Caco-2 (cell line): ENCODE measurements around the gene SOWAHB. TPM values are rescaled to one million over a fixed set of nuclear protein-coding genes. Genes with fewer than 3 reads are reported as not detected.

Experiments used
- BruUV-seq: library from RNA; stranded (reverse); fragments of 400-500 nt; replicated peaks from 2 replicates; lab custom pipeline; 2021; lab: Mats Ljungman, UMichigan
- CTCF ChIA-PET: fragments of 300-600 bp; sonication (Branson Sonifier 250); formaldehyde crosslinking; loops from one replicate; lab custom pipeline; 2022; ENCODE audit warnings: antibody characterized with exemption; lab: Charles Lee
- POLR2A ChIA-PET: fragments of 300-600 bp; sonication (Branson Sonifier 250); formaldehyde crosslinking; loops from one replicate; lab custom pipeline; 2022; ENCODE audit warnings: antibody characterized with exemption; lab: Charles Lee
- DNase-seq, 2 experiments: peaks; one replicate each; pipeline versions ENCODE4 v3.0.0 to v3.0.0-alpha.2; 2020 to 2022
- H3K27me3 ChIP-seq: replicated peaks from 2 replicates; pipeline ENCODE4 v1.6.0; 2011; ENCODE audit warnings: low read length; ENCODE audit not compliant: control insufficient read depth, insufficient read depth
- H3K36me3 ChIP-seq: 2 replicates; pipeline ENCODE4 v1.5.1; 2011; ENCODE audit warnings: low read length; ENCODE audit not compliant: control insufficient read depth, insufficient read depth
- H3K4me1 ChIP-seq: fragments of 250-450 bp; sonication (Bioruptor Pico); 2 replicates; pipeline ENCODE4 v1.5.1; 2020; ENCODE audit warnings: mild to moderate bottlenecking
- H3K4me3 ChIP-seq: 2 replicates; pipeline ENCODE4 v1.5.1; 2011; ENCODE audit warnings: low read depth, mild to moderate bottlenecking, control low read depth, low read length
- H3K9me3 ChIP-seq: fragments of 250-450 bp; sonication (Bioruptor Pico); 2 replicates; pipeline ENCODE4 v1.5.1; 2020; ENCODE audit warnings: mild to moderate bottlenecking, moderate library complexity
- H3K27ac Mint-ChIP-seq: one replicate; pipeline ENCODE4 v1.8.0; 2022; ENCODE audit warnings: mixed read lengths; ENCODE audit not compliant: unreplicated experiment
- H3K27me3 Mint-ChIP-seq: one replicate; pipeline ENCODE4 v1.8.0; 2022; ENCODE audit warnings: mixed read lengths; ENCODE audit not compliant: insufficient read depth, unreplicated experiment
- H3K36me3 Mint-ChIP-seq: one replicate; pipeline ENCODE4 v1.8.0; 2022; ENCODE audit warnings: mild to moderate bottlenecking, mixed read lengths; ENCODE audit not compliant: insufficient read depth, unreplicated experiment
- H3K4me1 Mint-ChIP-seq: one replicate; pipeline ENCODE4 v1.8.0; 2022; ENCODE audit warnings: low read depth, mixed read lengths; ENCODE audit not compliant: unreplicated experiment
- H3K4me3 Mint-ChIP-seq: one replicate; pipeline ENCODE4 v1.8.0; 2022; ENCODE audit warnings: mild to moderate bottlenecking, moderate library complexity, mixed read lengths; ENCODE audit not compliant: unreplicated experiment
- H3K9me3 Mint-ChIP-seq: one replicate; pipeline ENCODE4 v1.8.0; 2022; ENCODE audit warnings: mixed read lengths; ENCODE audit not compliant: unreplicated experiment
- CTCF ChIP-seq, 2 experiments: fragments of 200-600 bp in 1 of 2; IDR thresholded peaks; 1 replicate in 1 of 2; 2 replicates in 1 of 2; pipeline versions ENCODE4 v1.5.1 to v1.8.0; 2011 to 2022; ENCODE audit warnings: antibody characterized with exemption in 1 of 2, control low read depth in 1 of 2, inconsistent platforms in 1 of 2, low read depth in 1 of 2, low read length in 1 of 2, mild to moderate bottlenecking in 1 of 2, moderate library complexity in 1 of 2; ENCODE audit not compliant: insufficient read depth in 1 of 2, severe bottlenecking in 1 of 2, unreplicated experiment in 1 of 2
- intact Hi-C: fragments of 100-400 bp; cut with micrococcal nuclease; formaldehyde crosslinking; loops from one replicate; pipeline ENCODE4 v1.10.0; 2022; ENCODE audit not compliant: unreplicated experiment
- total RNA-seq: library from RNA; stranded (reverse); gene quantifications from 2 replicates; pipeline ENCODE4 v1.2.3, GENCODE V29; 2022

Gene SOWAHB
- total RNA-seq, 1 experiment from 2014 or later, result 6.3 TPM

GRCh38 chr4:76898949-76899645 is 1.2 kb upstream of the SOWAHB start:
- Histone ChIP-seq H3K27me3 (no peaks in the 10 kb centered on the region), H3K36me3 (no peaks in the 10 kb centered on the region), H3K4me3 (peak overlapping the region; percentile 92), H3K9me3 (no peaks in the 10 kb centered on the region), H3K4me1 (peaks cover 33% of the 10 kb centered on the region)
- H3K4me3 Mint-ChIP-seq, result peak overlapping the region; percentile 72
- POLR2A ChIA-PET, result no interaction called here
- TF ChIP-seq CTCF (IDR thresholded peaks at IDR 0.05; ENCODE audit: insufficient read depth in 1 of 2, low read depth in 1 of 2, low read length in 1 of 2, severe bottlenecking in 1 of 2, unreplicated experiment in 1 of 2), result no peak
- BruUV-seq, result no TSS peak
- no peaks in the 10 kb centered on the region for H3K27me3 Mint-ChIP-seq
- H3K9me3 Mint-ChIP-seq, result no peaks in the 10 kb centered on the region
- DNase-seq, result peak; percentile 52 to 66
- peak overlapping the region; percentile 19 for H3K27ac Mint-ChIP-seq
- peaks cover 8% of the 10 kb centered on the region for H3K4me1 Mint-ChIP-seq
- intact Hi-C loops, result loop anchor here (1.0 to 10.0 kb wide), 8 partner anchors 22 to 146 kb away; partner anchors contain the start of gene SEPTIN11
- H3K36me3 Mint-ChIP-seq, result peaks cover 5% of the 10 kb centered on the region
- CTCF ChIA-PET, result interaction anchor here (0.6 to 0.9 kb wide), 4 partner anchors 11 to 394 kb away, joined by 3 to 4 read pairs (median 3); no protein-coding TSS in a partner anchor

GRCh38 chr4:76898385-76898692 is 395 bp upstream of the SOWAHB start:
- no peak for DNase-seq
- peaks cover 8% of the 10 kb centered on the region for H3K4me1 Mint-ChIP-seq
- H3K4me3 Mint-ChIP-seq, result peak overlapping the region; percentile 72
- no peaks in the 10 kb centered on the region for H3K9me3 Mint-ChIP-seq
- TSS peak; percentile 78 for BruUV-seq
- CTCF ChIA-PET, result interaction anchor here (0.6 to 0.8 kb wide), 3 partner anchors 12 to 393 kb away, joined by 3 to 4 read pairs (median 3); no protein-coding TSS in a partner anchor
- POLR2A ChIA-PET, result interaction anchor here (0.6 kb wide), 2 partner anchors 40 to 66 kb away, joined by 4 to 5 read pairs; no protein-coding TSS in a partner anchor
- Histone ChIP-seq H3K36me3 (no peaks in the 10 kb centered on the region), H3K27me3 (no peaks in the 10 kb centered on the region), H3K4me1 (peaks cover 32% of the 10 kb centered on the region), H3K9me3 (no peaks in the 10 kb centered on the region), H3K4me3 (peak overlapping the region; percentile 92)
- no peak for TF ChIP-seq CTCF (IDR thresholded peaks at IDR 0.05; ENCODE audit: insufficient read depth in 1 of 2, low read depth in 1 of 2, low read length in 1 of 2, severe bottlenecking in 1 of 2, unreplicated experiment in 1 of 2)
- H3K27me3 Mint-ChIP-seq, result no peaks in the 10 kb centered on the region
- intact Hi-C loops, result loop anchor here (1.0 to 10.0 kb wide), 6 partner anchors 22 to 146 kb away; no protein-coding TSS in a partner anchor
- H3K36me3 Mint-ChIP-seq, result peaks cover 5% of the 10 kb centered on the region
- peak overlapping the region; percentile 19 for H3K27ac Mint-ChIP-seq

GRCh38 chr4:76896614-76897535 is 1.1 kb downstream of the SOWAHB start:
- Histone ChIP-seq H3K4me3 (peak overlapping the region; percentile 92), H3K36me3 (no peaks in the 10 kb centered on the region), H3K9me3 (no peaks in the 10 kb centered on the region), H3K27me3 (no peaks in the 10 kb centered on the region), H3K4me1 (peaks cover 22% of the 10 kb centered on the region)
- H3K4me3 Mint-ChIP-seq, result peak overlapping the region; percentile 72
- CTCF ChIA-PET, result interaction anchor here (1.5 kb wide), 2 partner anchors 53 to 139 kb away, joined by 4 to 7 read pairs; partner anchors contain the start of gene SEPTIN11
- BruUV-seq, result no TSS peak
- peaks cover 14% of the 10 kb centered on the region for H3K4me1 Mint-ChIP-seq
- peak in 1 of 2 experiments; percentile 66 for DNase-seq
- intact Hi-C loops, result loop anchor here (5.0 to 10.0 kb wide), 3 partner anchors 62 to 130 kb away; no protein-coding TSS in a partner anchor
- no peak overlapping the region for H3K27ac Mint-ChIP-seq
- no peaks in the 10 kb centered on the region for H3K9me3 Mint-ChIP-seq
- H3K27me3 Mint-ChIP-seq, result no peaks in the 10 kb centered on the region
- TF ChIP-seq CTCF (IDR thresholded peaks at IDR 0.05; ENCODE audit: insufficient read depth in 1 of 2, low read depth in 1 of 2, low read length in 1 of 2, severe bottlenecking in 1 of 2, unreplicated experiment in 1 of 2), result no peak
- peaks cover 5% of the 10 kb centered on the region for H3K36me3 Mint-ChIP-seq
- POLR2A ChIA-PET, result interaction anchor here (0.6 kb wide), 2 partner anchors 110 to 173 kb away, joined by 3 read pairs; no protein-coding TSS in a partner anchor
